HG03095 (cell line): ENCODE measurements around the gene CDK5.
"Not testable (repeated sequence)": the region's sequence is repeated elsewhere in the genome, so short reads cannot be mapped to it uniquely, and the experiment has no call there.

Source experiments
- ATAC-seq: cut with Tn5 transposase; IDR thresholded peaks from one replicate; pipeline ENCODE4 v1.9.1; 2021; ENCODE audit warnings: moderate library complexity; ENCODE audit not compliant: unreplicated experiment

The CDK5 gene

GRCh38 chr7:151017370-151017952 is 40.2 kb downstream of the CDK5 start:
- no peak for ATAC-seq

GRCh38 chr7:151016942-151017341 is 40.8 kb downstream of the CDK5 start:
- ATAC-seq, result no peak

GRCh38 chr7:151016505-151016904 is 41.2 kb downstream of the CDK5 start:
- ATAC-seq, result no peak

- ATAC-seq, result no peak
Observed at GRCh38 chr7:151015967-151016366, 41.7 kb downstream of the CDK5 start.

- ATAC-seq, result no peak
Observed at GRCh38 chr7:151014950-151015349, 42.7 kb downstream of the CDK5 start.

GRCh38 chr7:151013733-151014497 is 43.8 kb downstream of the CDK5 start:
- no peak for ATAC-seq

- no peak for ATAC-seq
Observed at GRCh38 chr7:151013356-151013732, 44.4 kb downstream of the CDK5 start.

GRCh38 chr7:151012911-151013347 is 44.8 kb downstream of the CDK5 start:
- ATAC-seq, result no peak

GRCh38 chr7:151012031-151012692 is 45.5 kb downstream of the CDK5 start:
- ATAC-seq, result no peak

- ATAC-seq, result not testable (repeated sequence)
Observed at GRCh38 chr7:151011616-151012015, 46.1 kb downstream of the CDK5 start.

- no peak for ATAC-seq
Observed at GRCh38 chr7:151011097-151011409, 46.6 kb downstream of the CDK5 start.

GRCh38 chr7:151010307-151011096 is 47.2 kb downstream of the CDK5 start:
- ATAC-seq, result no peak

GRCh38 chr7:151010037-151010306 is 47.7 kb downstream of the CDK5 start:
- no peak for ATAC-seq

GRCh38 chr7:151009327-151010036 is 48.2 kb downstream of the CDK5 start:
- no peak for ATAC-seq

GRCh38 chr7:151008511-151009323 is 49.0 kb downstream of the CDK5 start:
- peak; percentile 47 for ATAC-seq

GRCh38 chr7:151008143-151008510 is 49.6 kb downstream of the CDK5 start:
- no peak for ATAC-seq

- no peak for ATAC-seq
Observed at GRCh38 chr7:151007469-151007898, 50.2 kb downstream of the CDK5 start.

- no peak for ATAC-seq
Observed at GRCh38 chr7:151006590-151007300, 51.0 kb downstream of the CDK5 start.

GRCh38 chr7:151005566-151005965 is 52.1 kb downstream of the CDK5 start:
- ATAC-seq, result no peak
